ENCODE results near the gene CREB5. TPM values are rescaled to one million over a fixed set of nuclear protein-coding genes. Genes with fewer than 3 reads are reported as not detected.
A peak's percentile ranks its signal among the peaks of the same experiment; 100 is the strongest.
"Not testable (repeated sequence)": the region's sequence is repeated elsewhere in the genome, so short reads cannot be mapped to it uniquely, and the experiment has no call there.

The CREB5 gene
- total RNA-seq, 6 donors from 2014 or later: 8.3 to 34.6 (median 15.3) TPM

DNA sequence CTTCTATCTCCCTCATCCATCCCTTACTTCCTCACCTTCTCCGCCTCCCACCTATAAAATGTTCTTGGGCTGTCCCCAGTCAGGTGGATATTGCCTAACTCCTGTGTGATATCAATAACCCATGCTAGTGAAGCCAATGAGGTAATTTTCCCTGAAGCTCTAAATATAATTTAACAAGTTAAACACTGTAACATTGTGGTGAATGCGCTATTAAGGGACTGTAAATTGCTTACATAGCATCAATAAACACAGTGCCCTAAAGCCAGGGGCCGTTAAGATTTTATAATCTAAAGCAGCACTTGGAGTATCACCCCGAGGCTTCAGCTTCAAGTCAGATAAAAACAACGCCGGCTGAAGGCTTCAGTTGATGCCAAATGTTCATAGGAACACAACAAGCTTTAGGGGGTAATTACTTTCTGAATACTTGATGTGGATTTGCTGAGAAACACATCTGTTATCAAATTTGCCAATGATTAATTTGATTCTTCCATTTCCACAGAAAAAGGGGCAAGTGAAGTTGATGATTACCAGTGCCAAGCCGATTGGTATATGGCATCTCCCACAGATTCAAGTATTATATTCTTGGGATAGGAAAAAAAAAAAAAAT lies 138.4 kb downstream of the CREB5 start:
- H3K27ac ChIP-seq: no peak overlapping the region
- H3K36me3 ChIP-seq: no peaks in the 10 kb centered on the region
- ATAC-seq (ENCODE audit: low FRiP score in 2 of 2): no peak
- H3K9me3 ChIP-seq: peaks cover 0 to 6% (median 6%) of the 10 kb centered on the region in 4 donors
- peaks cover 0 to 7% (median 4%) of the 10 kb centered on the region in 4 donors for H3K4me1 ChIP-seq
- no peak overlapping the region for H3K4me3 ChIP-seq
- TF ChIP-seq EP300 (IDR thresholded peaks at IDR 0.05): no peak
- TF ChIP-seq POLR2A (IDR thresholded peaks at IDR 0.05): no peak
- TF ChIP-seq, protein P1, sequence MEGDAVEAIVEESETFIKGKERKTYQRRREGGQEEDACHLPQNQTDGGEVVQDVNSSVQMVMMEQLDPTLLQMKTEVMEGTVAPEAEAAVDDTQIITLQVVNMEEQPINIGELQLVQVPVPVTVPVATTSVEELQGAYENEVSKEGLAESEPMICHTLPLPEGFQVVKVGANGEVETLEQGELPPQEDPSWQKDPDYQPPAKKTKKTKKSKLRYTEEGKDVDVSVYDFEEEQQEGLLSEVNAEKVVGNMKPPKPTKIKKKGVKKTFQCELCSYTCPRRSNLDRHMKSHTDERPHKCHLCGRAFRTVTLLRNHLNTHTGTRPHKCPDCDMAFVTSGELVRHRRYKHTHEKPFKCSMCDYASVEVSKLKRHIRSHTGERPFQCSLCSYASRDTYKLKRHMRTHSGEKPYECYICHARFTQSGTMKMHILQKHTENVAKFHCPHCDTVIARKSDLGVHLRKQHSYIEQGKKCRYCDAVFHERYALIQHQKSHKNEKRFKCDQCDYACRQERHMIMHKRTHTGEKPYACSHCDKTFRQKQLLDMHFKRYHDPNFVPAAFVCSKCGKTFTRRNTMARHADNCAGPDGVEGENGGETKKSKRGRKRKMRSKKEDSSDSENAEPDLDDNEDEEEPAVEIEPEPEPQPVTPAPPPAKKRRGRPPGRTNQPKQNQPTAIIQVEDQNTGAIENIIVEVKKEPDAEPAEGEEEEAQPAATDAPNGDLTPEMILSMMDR (IDR thresholded peaks at IDR 0.05): no peak
- TF ChIP-seq POLR2AphosphoS5 (IDR thresholded peaks at IDR 0.05): no peak
- DNase-seq: no peak
- H3K27me3 ChIP-seq: no peaks in the 10 kb centered on the region
- WGBS, 2 donors: 72 to 74% methylated on average over 7 of the region's 7 CpGs

DNA sequence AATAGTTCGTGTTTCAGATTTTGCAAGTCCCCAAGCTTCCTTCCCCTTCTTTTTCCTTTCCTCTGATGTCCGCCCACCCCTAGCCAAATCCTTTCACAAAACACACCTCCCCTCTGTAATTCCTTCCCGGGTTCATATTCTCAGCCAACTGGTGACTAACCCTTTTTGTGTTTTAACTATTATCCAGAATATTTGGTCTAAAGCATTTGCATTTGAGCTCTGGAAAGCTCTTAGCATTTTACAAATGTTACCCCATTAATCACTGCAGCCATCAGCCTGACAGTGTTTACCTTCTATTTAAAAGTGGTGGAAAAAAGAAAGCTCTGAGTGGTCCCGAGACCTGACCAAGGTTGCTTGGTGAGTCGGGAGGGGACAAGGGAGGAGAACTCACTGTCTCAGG lies 139.0 kb downstream of the CREB5 start:
- H3K27me3 ChIP-seq: no peaks in the 10 kb centered on the region
- H3K4me3 ChIP-seq: no peak overlapping the region
- peak in 1 of 2 donors; percentile 67 for ATAC-seq (ENCODE audit: low FRiP score in 2 of 2)
- peaks cover 0 to 6% (median 4%) of the 10 kb centered on the region in 4 donors for H3K9me3 ChIP-seq
- no peaks in the 10 kb centered on the region for H3K36me3 ChIP-seq
- no peak for DNase-seq
- WGBS, 2 donors: 26 to 30% methylated on average over 5 of the region's 5 CpGs
- peaks cover 0 to 7% (median 4%) of the 10 kb centered on the region in 4 donors for H3K4me1 ChIP-seq
- H3K27ac ChIP-seq: no peak overlapping the region
- TF ChIP-seq POLR2A (IDR thresholded peaks at IDR 0.05) (no peak), EP300 (IDR thresholded peaks at IDR 0.05) (no peak), POLR2AphosphoS5 (IDR thresholded peaks at IDR 0.05) (no peak)
- TF ChIP-seq, protein P1 (IDR thresholded peaks at IDR 0.05): no peak

DNA sequence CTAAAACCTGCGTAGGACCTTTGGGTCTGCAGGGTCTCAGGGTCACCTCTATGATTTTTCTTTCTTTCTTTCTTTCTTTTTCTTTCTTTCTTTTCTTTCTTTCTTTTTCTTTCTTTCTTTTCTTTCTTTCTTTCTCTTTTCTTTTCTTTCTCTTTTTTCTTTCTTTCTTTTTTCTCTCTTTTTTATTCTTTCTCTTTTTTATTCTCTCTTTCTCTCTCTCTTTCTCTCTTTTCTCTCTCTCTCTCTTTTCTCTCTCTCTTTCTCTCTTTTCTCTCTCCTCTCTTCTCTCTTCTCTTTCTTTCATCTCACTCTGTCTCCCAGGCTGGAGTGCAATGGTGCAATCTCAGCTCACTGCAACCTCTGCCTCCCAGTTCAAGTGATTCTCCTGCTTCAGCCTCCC lies 139.4 kb downstream of the CREB5 start:
- H3K27ac ChIP-seq; DNase-seq; ATAC-seq (ENCODE audit: low FRiP score in 2 of 2); H3K27me3 ChIP-seq; H3K9me3 ChIP-seq; H3K36me3 ChIP-seq; H3K4me3 ChIP-seq; H3K4me1 ChIP-seq: not testable (repeated sequence)
- 67 to 68% methylated on average over 1 of the region's 1 CpG for WGBS, 2 donors

DNA sequence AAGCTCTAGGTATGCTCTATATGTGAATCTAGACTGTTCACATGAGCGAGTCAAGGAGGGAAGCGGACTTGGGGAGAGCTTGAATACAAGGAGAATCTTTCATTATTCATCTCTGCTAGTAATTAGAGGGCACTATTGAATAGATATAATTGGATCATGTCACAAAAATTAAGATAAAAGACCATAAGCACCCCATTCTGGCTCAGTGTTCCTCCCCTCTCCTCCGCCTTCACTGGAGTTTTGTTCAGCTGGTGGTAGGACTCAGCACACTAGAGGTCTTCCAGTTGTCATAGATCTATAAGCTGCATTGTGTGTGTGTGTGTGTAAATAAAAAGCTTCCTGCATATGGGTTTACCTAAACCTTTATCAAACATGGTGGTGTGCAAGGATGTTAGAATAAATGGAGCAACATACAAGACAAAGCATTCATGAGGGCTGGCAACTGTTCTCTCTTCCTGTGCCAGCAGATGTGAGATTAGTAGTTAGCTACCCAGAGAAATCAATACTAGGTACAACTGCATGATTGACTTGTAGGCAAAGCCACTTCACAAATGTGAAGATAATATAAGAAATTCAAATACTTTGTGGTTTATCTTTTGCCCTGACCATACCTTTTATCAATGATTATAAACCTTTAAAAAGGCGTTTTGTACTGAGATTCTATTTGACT lies 142.6 kb downstream of the CREB5 start:
- 93 to 98% methylated on average over 4 of the region's 4 CpGs for WGBS, 2 donors
- ATAC-seq (ENCODE audit: low FRiP score in 2 of 2) (no peak), DNase-seq (no peak)
- no peaks in the 10 kb centered on the region for H3K27me3 ChIP-seq
- no peak overlapping the region for H3K27ac ChIP-seq
- TF ChIP-seq POLR2A (IDR thresholded peaks at IDR 0.05): no peak
- TF ChIP-seq, protein P1 (IDR thresholded peaks at IDR 0.05): no peak
- no peak for TF ChIP-seq POLR2AphosphoS5 (IDR thresholded peaks at IDR 0.05)
- TF ChIP-seq EP300 (IDR thresholded peaks at IDR 0.05): no peak
- no peak overlapping the region for H3K4me3 ChIP-seq
- no peaks in the 10 kb centered on the region for H3K9me3 ChIP-seq
- H3K36me3 ChIP-seq: no peaks in the 10 kb centered on the region
- peaks cover 0 to 7% (median 4%) of the 10 kb centered on the region in 4 donors for H3K4me1 ChIP-seq

DNA sequence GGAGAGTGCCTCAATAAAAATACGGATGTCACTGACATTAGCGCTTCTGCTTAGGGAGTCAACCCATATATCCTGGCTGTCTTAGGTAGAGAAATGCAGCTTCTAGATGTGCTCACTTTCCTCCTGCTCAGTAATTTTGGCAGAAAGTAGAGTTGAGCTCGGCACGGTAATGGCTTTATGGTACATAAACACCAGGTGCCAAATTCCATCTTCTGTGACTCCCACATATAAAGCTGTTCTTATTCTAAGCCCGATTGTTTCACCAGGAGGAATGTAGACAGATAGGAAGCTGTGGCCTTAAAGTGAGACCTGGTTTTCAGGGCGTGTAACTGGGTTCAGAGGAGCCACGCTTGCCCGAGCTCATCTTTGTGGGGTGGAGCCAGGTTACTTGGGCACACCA lies 143.7 kb downstream of the CREB5 start:
- WGBS, 2 donors: 88 to 92% methylated on average over 8 of the region's 8 CpGs
- Histone ChIP-seq H3K27me3 (no peaks in the 10 kb centered on the region), H3K4me1 (peaks cover 0 to 7% (median 4%) of the 10 kb centered on the region in 4 donors), H3K36me3 (no peaks in the 10 kb centered on the region), H3K4me3 (no peak overlapping the region), H3K27ac (no peak overlapping the region), H3K9me3 (no peaks in the 10 kb centered on the region)
- TF ChIP-seq EP300 (IDR thresholded peaks at IDR 0.05): no peak
- no peak for TF ChIP-seq POLR2A (IDR thresholded peaks at IDR 0.05)
- no peak for TF ChIP-seq POLR2AphosphoS5 (IDR thresholded peaks at IDR 0.05)
- TF ChIP-seq, protein P1 (IDR thresholded peaks at IDR 0.05): no peak
- ATAC-seq (ENCODE audit: low FRiP score in 2 of 2) (no peak), DNase-seq (no peak)
